IPS DF 6.9 (cell line): ENCODE data around the gene YBX1.

Experiments
- DNase-seq: peaks from one replicate; pipeline ENCODE4 v3.0.0-alpha.2; 2013; ENCODE audit warnings: low read depth, low spot score
- H3K27ac ChIP-seq: one replicate; pipeline ENCODE4 v1.5.1; 2013; ENCODE audit warnings: low read length, control low read depth
- H3K27me3 ChIP-seq: 2 replicates; pipeline ENCODE4 v1.6.1; 2013; ENCODE audit warnings: mild to moderate bottlenecking, low read length; ENCODE audit not compliant: control insufficient read depth, insufficient read depth
- H3K36me3 ChIP-seq: 2 replicates; pipeline ENCODE4 v1.6.1; 2013; ENCODE audit warnings: low read length; ENCODE audit not compliant: control insufficient read depth, insufficient read depth
- H3K4me1 ChIP-seq: 2 replicates; pipeline ENCODE4 v1.6.1; 2013; ENCODE audit warnings: low read length; ENCODE audit not compliant: control insufficient read depth, insufficient read depth
- H3K4me3 ChIP-seq: 2 replicates; pipeline ENCODE4 v1.5.1; 2013; ENCODE audit warnings: mild to moderate bottlenecking, low read length
- H3K9me3 ChIP-seq: 2 replicates; pipeline ENCODE4 v1.6.1; 2013; ENCODE audit warnings: low read length, inconsistent platforms; ENCODE audit not compliant: control insufficient read depth, insufficient read depth
- WGBS: extraction: QIAGEN DNeasy Blood & Tissue Kit; methylation state at CpG from one replicate; pipeline ENCODE4 v1.1.7; 2013; ENCODE audit warnings: mixed read lengths, missing lambda C conversion rate; ENCODE audit not compliant: insufficient read length, insufficient coverage; 5-methylcytosine and 5-hydroxymethylcytosine counted together

Gene YBX1

GRCh38 chr1:42681741-42682483, at the start of gene YBX1:
Gene YBX1 (plus strand): TSS chr1:42682418. CDS start chr1:42682566, 148 bp downstream.
- peak; percentile 96 for DNase-seq
- no peaks in the 10 kb centered on the region for H3K9me3 ChIP-seq
- H3K4me1 ChIP-seq = no peaks in the 10 kb centered on the region; the same call in 1 of the 2 replicates
- WGBS = no CpG with 5 or more reads among the region's 54 CpGs
- H3K4me3 ChIP-seq = peak within 1 kb of the TSS; percentile 99
- H3K27me3 ChIP-seq = no peaks in the 10 kb centered on the region
- H3K27ac ChIP-seq = no peak within 1 kb of the TSS
- peaks cover 3% of the 10 kb centered on the region; the same call in 1 of the 2 replicates for H3K36me3 ChIP-seq

GRCh38 chr1:42639116-42639515, 43.1 kb upstream of the YBX1 start:
- Histone ChIP-seq H3K9me3 (no peaks in the 10 kb centered on the region), H3K36me3 (no peaks in the 10 kb centered on the region), H3K27ac (no peak overlapping the region), H3K27me3 (no peaks in the 10 kb centered on the region), H3K4me1 (no peaks in the 10 kb centered on the region), H3K4me3 (no peak overlapping the region)
- DNase-seq = no peak

- no CpG with 5 or more reads among the region's 2 CpGs for WGBS
- Histone ChIP-seq H3K27ac (no peak overlapping the region), H3K36me3 (no peaks in the 10 kb centered on the region), H3K4me3 (no peak overlapping the region), H3K27me3 (no peaks in the 10 kb centered on the region), H3K9me3 (no peaks in the 10 kb centered on the region), H3K4me1 (no peaks in the 10 kb centered on the region)
- DNase-seq = no peak
Observed at GRCh38 chr1:42646056-42646455, 36.2 kb upstream of the YBX1 start.

DNA sequence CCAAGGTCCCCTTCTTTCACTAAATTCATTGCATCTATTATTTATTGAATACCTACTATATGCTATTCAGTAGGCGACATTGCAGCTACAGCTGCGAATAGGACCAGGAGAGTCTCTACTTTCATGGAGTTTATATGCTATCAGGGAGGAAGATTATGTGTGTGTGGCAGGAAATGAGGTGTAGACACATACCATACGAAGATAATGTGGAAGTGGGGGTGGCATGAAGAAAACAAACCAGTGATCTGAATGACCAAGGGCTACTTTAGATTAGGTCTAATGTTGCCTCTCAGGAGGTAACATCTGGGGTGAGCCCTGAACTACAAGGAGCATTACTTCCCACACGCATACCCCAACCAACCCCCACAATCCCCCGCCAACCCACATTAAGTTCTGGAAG, 25.0 kb upstream of the YBX1 start:
- no peak overlapping the region for H3K27ac ChIP-seq
- no CpG with 5 or more reads among the region's 5 CpGs for WGBS
- no peak overlapping the region for H3K4me3 ChIP-seq
- no peaks in the 10 kb centered on the region for H3K9me3 ChIP-seq
- no peak for DNase-seq
- H3K4me1 ChIP-seq = no peaks in the 10 kb centered on the region
- peaks cover 4% of the 10 kb centered on the region; the same call in 1 of the 2 replicates for H3K36me3 ChIP-seq
- no peaks in the 10 kb centered on the region for H3K27me3 ChIP-seq

GRCh38 chr1:42657981-42658876, 24.0 kb upstream of the YBX1 start, which contains the start of gene PPIH:
Gene PPIH (plus strand): TSS chr1:42658423. CDS start chr1:42658447, 24 bp downstream.
- no peaks in the 10 kb centered on the region for H3K27me3 ChIP-seq
- no CpG with 5 or more reads among the region's 53 CpGs for WGBS
- peak within 1 kb of the TSS; percentile 78 for H3K4me3 ChIP-seq
- H3K9me3 ChIP-seq = no peaks in the 10 kb centered on the region
- no peak within 1 kb of the TSS for H3K27ac ChIP-seq
- peaks cover 4% of the 10 kb centered on the region; the same call in 1 of the 2 replicates for H3K36me3 ChIP-seq
- peak; percentile 92 for DNase-seq
- H3K4me1 ChIP-seq = no peaks in the 10 kb centered on the region

- peaks cover 4% of the 10 kb centered on the region; the same call in 1 of the 2 replicates for H3K36me3 ChIP-seq
- H3K4me3 ChIP-seq = peak overlapping the region; percentile 78
- WGBS = no CpG with 5 or more reads among the region's 20 CpGs
- no peaks in the 10 kb centered on the region for H3K4me1 ChIP-seq
- H3K27ac ChIP-seq = no peak overlapping the region
- no peaks in the 10 kb centered on the region for H3K9me3 ChIP-seq
- H3K27me3 ChIP-seq = no peaks in the 10 kb centered on the region
- no peak for DNase-seq
Observed at GRCh38 chr1:42658877-42659337, 23.3 kb upstream of the YBX1 start.

GRCh38 chr1:42660907-42661500, 21.2 kb upstream of the YBX1 start:
- Histone ChIP-seq H3K27ac (no peak overlapping the region), H3K4me1 (no peaks in the 10 kb centered on the region), H3K4me3 (no peak overlapping the region), H3K36me3 (peaks cover 13% of the 10 kb centered on the region; the same call in 1 of the 2 replicates), H3K27me3 (no peaks in the 10 kb centered on the region), H3K9me3 (no peaks in the 10 kb centered on the region)
- no CpG with 5 or more reads among the region's 3 CpGs for WGBS
- no peak for DNase-seq

DNA sequence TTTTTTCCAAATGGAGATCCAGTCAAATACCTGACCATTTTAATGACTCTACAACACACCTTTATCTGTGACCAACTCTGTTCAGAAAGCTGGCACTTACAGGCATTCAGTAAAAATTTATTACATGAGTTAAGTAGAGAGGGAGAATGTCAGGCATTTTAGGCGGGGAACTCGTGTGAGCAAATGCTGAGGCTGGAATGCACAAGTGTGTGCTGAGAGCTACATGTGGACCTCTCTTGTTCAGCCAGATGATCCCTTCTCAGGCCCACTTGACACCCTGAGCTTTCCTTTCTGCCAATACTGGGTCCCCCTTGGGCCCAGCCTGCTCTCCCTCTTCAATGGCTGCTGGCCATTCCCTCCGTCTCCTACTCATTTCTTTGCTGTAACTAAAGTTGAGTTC, 12.3 kb upstream of the YBX1 start:
- DNase-seq = no peak
- Histone ChIP-seq H3K4me1 (no peaks in the 10 kb centered on the region), H3K4me3 (no peak overlapping the region), H3K27me3 (no peaks in the 10 kb centered on the region), H3K36me3 (peaks cover 21% of the 10 kb centered on the region; the same call in 1 of the 2 replicates), H3K27ac (no peak overlapping the region), H3K9me3 (no peaks in the 10 kb centered on the region)
- no CpG with 5 or more reads among the region's 3 CpGs for WGBS

GRCh38 chr1:42670425-42670824, 11.8 kb upstream of the YBX1 start:
- DNase-seq = no peak
- H3K36me3 ChIP-seq = peaks cover 22% of the 10 kb centered on the region; the same call in 1 of the 2 replicates
- H3K27me3 ChIP-seq = no peaks in the 10 kb centered on the region
- no peak overlapping the region for H3K27ac ChIP-seq
- no peaks in the 10 kb centered on the region for H3K9me3 ChIP-seq
- no CpG with 5 or more reads among the region's 4 CpGs for WGBS
- no peaks in the 10 kb centered on the region for H3K4me1 ChIP-seq
- no peak overlapping the region for H3K4me3 ChIP-seq

DNA sequence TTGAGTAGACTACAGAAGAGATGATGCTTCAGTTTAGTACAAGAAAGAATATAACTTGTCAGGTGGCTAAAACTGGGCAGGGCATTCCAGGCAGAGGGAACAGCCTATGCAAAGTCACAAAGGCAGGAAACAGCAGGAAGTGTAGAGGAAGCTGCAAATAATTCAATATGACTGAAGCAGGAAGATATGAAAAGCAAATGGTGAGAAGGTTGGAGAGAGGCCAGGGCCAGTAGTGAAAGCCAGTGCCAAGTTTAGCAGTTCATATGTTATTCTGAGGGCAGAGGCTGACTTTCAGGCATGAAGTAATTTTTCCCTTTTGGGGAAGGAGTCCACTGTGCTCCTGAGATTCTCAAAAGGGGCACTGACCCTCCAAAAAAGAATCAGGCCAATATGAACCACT, 8.0 kb upstream of the YBX1 start:
- Histone ChIP-seq H3K36me3 (peaks cover 9% of the 10 kb centered on the region; the same call in 1 of the 2 replicates), H3K9me3 (no peaks in the 10 kb centered on the region), H3K4me1 (no peaks in the 10 kb centered on the region), H3K27me3 (no peaks in the 10 kb centered on the region), H3K4me3 (no peak overlapping the region), H3K27ac (no peak overlapping the region)
- DNase-seq = no peak
